HCT116 (cell line): ENCODE results near the gene TLE6. TPM values are rescaled to one million over a fixed set of nuclear protein-coding genes. Genes with fewer than 3 reads are reported as not detected.
"Not testable (repeated sequence)": the region's sequence is repeated elsewhere in the genome, so short reads cannot be mapped to it uniquely, and the experiment has no call there.

Experiments used
- ATAC-seq: fragments of 200-7000 bp; cut with Tn5 transposase; 2 replicates; pipeline ENCODE4 v1.9.1; 2020; ENCODE audit warnings: mild to moderate bottlenecking, moderate library complexity
- BruUV-seq: library from RNA; stranded (reverse); fragments of 400-500 nt; replicated peaks from 2 replicates; lab custom pipeline; 2021; lab: Mats Ljungman, UMichigan
- CTCF ChIA-PET: fragments of 300-600 bp; sonication (Branson Sonifier 250); formaldehyde crosslinking; loops from one replicate; lab custom pipeline; 2021; ENCODE audit warnings: antibody characterized with exemption; lab: Charles Lee
- POLR2A ChIA-PET: fragments of 300-600, 350-600 bp; sonication (Branson Sonifier 250); formaldehyde crosslinking; loops from one replicate; lab custom pipeline; 2021; ENCODE audit warnings: antibody characterized with exemption; lab: Charles Lee
- RAD21 ChIA-PET, 2 experiments: fragments of 300-600 bp; sonication (Branson Sonifier 250); formaldehyde crosslinking; loops; one replicate each; lab custom pipeline; 2023; ENCODE audit warnings: low total read pairs in 2 of 2; ENCODE audit not compliant: uncharacterized antibody in 2 of 2, unreplicated experiment in 2 of 2, low non-redundant PET in 1 of 2; lab: Charles Lee
- DNase-seq: peaks from one replicate; pipeline ENCODE4 v3.0.0-alpha.2; 2010; ENCODE audit warnings: low read depth, low spot score
- H2AFZ ChIP-seq: fragments of 200-600 bp; shearing (Covaris generic), sonication (generic); 2 replicates; pipeline ENCODE4 v1.6.1; 2017; ENCODE audit warnings: low read depth, mixed run types, mixed read lengths, antibody characterized with exemption, low read length; ENCODE audit not compliant: poor library complexity, severe bottlenecking
- H3K27ac ChIP-seq: 2 replicates; pipeline ENCODE4 v1.5.1; 2012; ENCODE audit warnings: low read depth, low read length
- H3K27me3 ChIP-seq: fragments of 200-600 bp; sonication (generic); 2 replicates; pipeline ENCODE4 v1.6.1; 2016; ENCODE audit warnings: mixed run types, low read length, mixed read lengths; ENCODE audit not compliant: insufficient read depth
- H3K36me3 ChIP-seq, 2 experiments: fragments of 200-500 bp in 1 of 2; fragments of 200-600 bp in 1 of 2; sonication (Bioruptor generic) in 1 of 2; sonication (generic) in 1 of 2; 2 replicates each; pipeline versions ENCODE4 v1.5.1 to v1.6.1; 2014 to 2016; ENCODE audit warnings: low read length in 2 of 2, inconsistent platforms in 1 of 2, mixed read lengths in 1 of 2, mixed run types in 1 of 2; ENCODE audit not compliant: insufficient read depth in 2 of 2, control insufficient read depth in 1 of 2
- H3K4me1 ChIP-seq, 2 experiments: fragments of 200-600 bp in 1 of 2; sonication (generic) in 1 of 2; 2 replicates each; pipeline versions ENCODE4 v1.5.1 to v1.6.1; 2012 to 2017; ENCODE audit warnings: low read length in 2 of 2, inconsistent platforms in 1 of 2, mild to moderate bottlenecking in 1 of 2, mixed read lengths in 1 of 2, mixed run types in 1 of 2, moderate library complexity in 1 of 2; ENCODE audit not compliant: insufficient read depth in 2 of 2, control insufficient read depth in 1 of 2
- H3K4me2 ChIP-seq: fragments of 200-600 bp; sonication (generic); 2 replicates; pipeline ENCODE4 v1.6.1; 2017; ENCODE audit warnings: mixed run types, low read length, mixed read lengths
- H3K4me3 ChIP-seq, 2 experiments: fragments of 200-600 bp in 1 of 2; sonication (generic) in 1 of 2; replicated peaks in 1 of 2; 2 replicates each; pipeline ENCODE4 v1.5.1; 2011 to 2016; ENCODE audit warnings: low read length in 2 of 2, control low read depth in 1 of 2, low read depth in 1 of 2, mild to moderate bottlenecking in 1 of 2, mixed read lengths in 1 of 2, mixed run types in 1 of 2
- H3K79me2 ChIP-seq: fragments of 200-600 bp; sonication (generic); 2 replicates; pipeline ENCODE4 v1.6.1; 2017; ENCODE audit warnings: mild to moderate bottlenecking, mixed run types, low read length, moderate library complexity, mixed read lengths; ENCODE audit not compliant: insufficient read depth
- H3K9ac ChIP-seq: fragments of 200-600 bp; sonication (generic); 2 replicates; pipeline ENCODE4 v1.6.1; 2016; ENCODE audit warnings: low read length, mixed read lengths
- H3K9me2 ChIP-seq: fragments of 200-600 bp; sonication (generic), shearing (Covaris generic); 2 replicates; pipeline ENCODE4 v1.6.1; 2017; ENCODE audit warnings: mixed run types, mild to moderate bottlenecking, moderate library complexity; ENCODE audit not compliant: insufficient read depth
- H3K9me3 ChIP-seq, 2 experiments: fragments of 200-500 bp in 1 of 2; fragments of 200-600 bp in 1 of 2; sonication (Bioruptor generic) in 1 of 2; sonication (generic) in 1 of 2; 2 replicates each; pipeline ENCODE4 v1.6.1; 2014 to 2017; ENCODE audit warnings: low read length in 2 of 2, mixed read lengths in 2 of 2, inconsistent platforms in 1 of 2, low read depth in 1 of 2, mild to moderate bottlenecking in 1 of 2, mixed run types in 1 of 2, moderate library complexity in 1 of 2; ENCODE audit not compliant: control insufficient read depth in 1 of 2, insufficient read depth in 1 of 2
- H4K20me1 ChIP-seq: fragments of 200-600 bp; sonication (generic), shearing (Covaris generic); 2 replicates; pipeline ENCODE4 v1.6.1; 2017; ENCODE audit warnings: mixed run types, mild to moderate bottlenecking, moderate library complexity; ENCODE audit not compliant: insufficient read depth
- CBX3 ChIP-seq: IDR thresholded peaks from 2 replicates; pipeline ENCODE4 v1.6.1; 2012; ENCODE audit warnings: low read depth
- EGR1 ChIP-seq: IDR thresholded peaks from 2 replicates; pipeline ENCODE4 v1.6.1; 2012; ENCODE audit warnings: low read depth
- FOSL1 ChIP-seq: IDR thresholded peaks from 2 replicates; pipeline ENCODE4 v1.6.1; 2012; ENCODE audit warnings: low read depth
- JUND ChIP-seq: IDR thresholded peaks from 2 replicates; pipeline ENCODE4 v1.6.1; 2012
- POLR2A ChIP-seq: IDR thresholded peaks from 2 replicates; pipeline ENCODE4 v1.7.0; 2011; ENCODE audit warnings: borderline replicate concordance; ENCODE audit not compliant: insufficient read depth, insufficient read length; ENCODE audit errors: extremely low read depth
- SIN3A ChIP-seq: IDR thresholded peaks from 2 replicates; pipeline ENCODE4 v1.6.1; 2012; ENCODE audit warnings: low read depth
- SP1 ChIP-seq: IDR thresholded peaks from 2 replicates; pipeline ENCODE4 v1.6.1; 2012; ENCODE audit warnings: low read depth
- SRF ChIP-seq: IDR thresholded peaks from 2 replicates; pipeline ENCODE4 v1.6.1; 2012; ENCODE audit warnings: low read depth
- TCF7L2 ChIP-seq: IDR thresholded peaks from 2 replicates; pipeline ENCODE4 v1.7.0; 2011; ENCODE audit warnings: borderline replicate concordance, inconsistent platforms; ENCODE audit not compliant: insufficient read depth, insufficient read length; ENCODE audit errors: extremely low read depth
- intact Hi-C: fragments of 100-400 bp; cut with micrococcal nuclease; formaldehyde crosslinking; loops from 2 replicates; pipeline ENCODE4 v1.10.0; 2022
- total RNA-seq: library from RNA; stranded (reverse); gene quantifications from one replicate; pipeline ENCODE4 v1.2.1, GENCODE V29; 2021; ENCODE audit not compliant: unreplicated experiment
- TF ChIP-seq, protein P1 (sequence below): IDR thresholded peaks from 2 replicates; pipeline ENCODE4 v1.6.1; 2012
- TF ChIP-seq, protein P2 (sequence below): IDR thresholded peaks from 2 replicates; pipeline ENCODE4 v1.6.1; 2012
- TF ChIP-seq, protein P3 (sequence below): IDR thresholded peaks from 2 replicates; pipeline ENCODE4 v1.6.1; 2011; ENCODE audit warnings: mild to moderate bottlenecking, low read length, moderate library complexity; ENCODE audit not compliant: insufficient replicate concordance; ENCODE audit errors: extremely low read depth

Gene TLE6
- total RNA-seq, 1 experiment from 2014 or later, result 10.9 TPM

DNA sequence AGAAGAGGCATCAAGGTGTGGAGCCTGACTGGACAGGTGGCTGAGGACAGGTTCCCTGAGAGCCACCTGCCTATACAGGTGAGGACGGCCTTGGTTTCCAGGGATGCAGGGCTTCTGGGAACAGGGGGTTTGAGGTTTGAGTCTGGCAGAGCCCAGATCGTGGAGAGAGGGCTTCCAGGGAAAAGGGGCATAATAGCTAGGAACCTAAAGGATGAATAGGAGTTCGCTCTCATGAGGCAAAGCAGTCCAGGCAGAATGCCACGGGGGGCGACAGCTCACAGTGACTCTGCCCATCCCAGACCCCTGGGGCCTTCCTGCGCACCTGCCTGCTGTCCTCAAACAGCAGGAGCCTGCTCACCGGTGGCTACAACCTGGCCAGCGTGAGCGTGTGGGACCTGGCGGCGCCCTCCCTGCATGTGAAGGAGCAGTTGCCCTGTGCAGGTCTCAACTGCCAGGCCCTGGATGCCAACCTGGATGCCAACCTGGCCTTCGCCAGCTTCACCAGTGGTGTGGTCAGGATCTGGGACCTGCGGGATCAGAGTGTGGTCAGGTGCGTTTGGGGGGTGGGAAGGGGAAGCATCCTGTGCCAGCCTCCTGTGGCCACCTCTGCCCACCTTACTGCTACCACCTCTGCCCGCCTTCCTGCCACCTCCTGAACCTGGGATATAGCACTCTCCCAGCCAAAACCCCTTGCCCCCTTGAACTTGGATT lies 12.0 kb downstream of the TLE6 start:
- ATAC-seq (no peak), DNase-seq (no peak)
- Histone ChIP-seq H3K9me2 (no peaks in the 10 kb centered on the region), H3K9ac (no peak overlapping the region), H3K9me3 (no peaks in the 10 kb centered on the region), H3K27ac (no peak overlapping the region), H3K79me2 (no peaks in the 10 kb centered on the region), H3K4me2 (no peak overlapping the region), H3K36me3 (no peaks in the 10 kb centered on the region), H2AFZ (no peak overlapping the region), H3K27me3 (no peaks in the 10 kb centered on the region), H4K20me1 (no peaks in the 10 kb centered on the region), H3K4me1 (peaks cover 0 to 4% of the 10 kb centered on the region in 2 experiments; a peak in 1 of 4 replicates), H3K4me3 (no peak overlapping the region)
- POLR2A ChIA-PET, result no interaction called here
- CTCF ChIA-PET, result no interaction called here
- no peak for TF ChIP-seq JUND
- TF ChIP-seq CBX3, result no peak
- no peak for TF ChIP-seq SRF
- RAD21 ChIA-PET, result no interaction called here
- intact Hi-C loops, result no loop called here
- BruUV-seq, result no TSS peak

DNA sequence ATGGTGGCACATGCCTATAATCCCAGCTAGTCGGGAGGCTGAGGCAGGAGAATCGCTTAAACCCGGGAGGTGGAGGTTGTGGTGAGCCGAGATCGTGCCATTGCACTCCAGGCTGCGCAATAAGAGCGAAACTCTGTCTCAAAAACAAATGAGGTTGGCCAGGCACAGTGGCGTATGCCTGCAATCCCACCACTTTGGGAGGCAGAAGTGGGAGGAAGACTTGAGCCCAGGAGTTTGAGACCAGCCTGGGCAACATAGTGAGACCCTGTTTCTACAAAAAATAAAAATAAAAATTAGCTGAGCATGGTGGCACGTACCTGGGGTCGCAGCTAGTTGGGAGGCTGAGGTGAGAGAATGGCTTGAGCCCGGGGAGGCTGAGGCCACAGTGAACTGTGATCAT lies 15.0 kb downstream of the TLE6 start:
- H3K9me2 ChIP-seq, H2AFZ ChIP-seq, intact Hi-C loops, H3K4me1 ChIP-seq, H3K36me3 ChIP-seq, H3K4me2 ChIP-seq, CTCF ChIA-PET, POLR2A ChIA-PET, BruUV-seq, H4K20me1 ChIP-seq, H3K4me3 ChIP-seq, RAD21 ChIA-PET, H3K9ac ChIP-seq, H3K9me3 ChIP-seq, DNase-seq, H3K27ac ChIP-seq, H3K27me3 ChIP-seq, H3K79me2 ChIP-seq, ATAC-seq: not testable (repeated sequence)

DNA sequence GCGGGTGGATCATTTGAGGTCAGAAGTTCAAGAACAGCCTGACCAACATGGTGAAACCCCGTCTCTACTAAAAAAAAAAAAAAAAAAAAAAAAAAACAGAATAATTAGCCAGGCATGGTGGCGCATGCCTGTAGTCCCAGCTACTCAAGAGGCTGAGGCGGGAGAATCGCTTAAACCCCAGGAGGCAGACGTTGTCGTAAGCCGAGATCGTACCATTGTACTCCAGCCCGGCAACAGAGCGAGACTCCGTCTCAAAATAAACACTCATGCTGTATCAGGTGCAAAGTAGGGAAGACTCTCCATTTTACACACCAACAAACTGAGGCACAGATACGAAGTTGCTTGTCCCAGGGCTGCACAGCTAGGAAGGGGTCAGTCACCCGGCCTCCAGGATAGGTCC lies 15.6 kb downstream of the TLE6 start:
- no peaks in the 10 kb centered on the region for H3K4me1 ChIP-seq
- POLR2A ChIA-PET, result no interaction called here
- TF ChIP-seq JUND, result no peak
- TF ChIP-seq POLR2A, result no peak
- no peak for TF ChIP-seq SP1
- TF ChIP-seq TCF7L2, result no peak
- TF ChIP-seq, protein P1, sequence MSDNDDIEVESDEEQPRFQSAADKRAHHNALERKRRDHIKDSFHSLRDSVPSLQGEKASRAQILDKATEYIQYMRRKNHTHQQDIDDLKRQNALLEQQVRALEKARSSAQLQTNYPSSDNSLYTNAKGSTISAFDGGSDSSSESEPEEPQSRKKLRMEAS, result no peak
- TF ChIP-seq SRF, result no peak
- TF ChIP-seq, protein P2, sequence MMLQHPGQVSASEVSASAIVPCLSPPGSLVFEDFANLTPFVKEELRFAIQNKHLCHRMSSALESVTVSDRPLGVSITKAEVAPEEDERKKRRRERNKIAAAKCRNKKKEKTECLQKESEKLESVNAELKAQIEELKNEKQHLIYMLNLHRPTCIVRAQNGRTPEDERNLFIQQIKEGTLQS, result no peak
- TF ChIP-seq SIN3A, result no peak
- no peak for TF ChIP-seq FOSL1
- no peak for TF ChIP-seq CBX3
- TF ChIP-seq, protein P3, sequence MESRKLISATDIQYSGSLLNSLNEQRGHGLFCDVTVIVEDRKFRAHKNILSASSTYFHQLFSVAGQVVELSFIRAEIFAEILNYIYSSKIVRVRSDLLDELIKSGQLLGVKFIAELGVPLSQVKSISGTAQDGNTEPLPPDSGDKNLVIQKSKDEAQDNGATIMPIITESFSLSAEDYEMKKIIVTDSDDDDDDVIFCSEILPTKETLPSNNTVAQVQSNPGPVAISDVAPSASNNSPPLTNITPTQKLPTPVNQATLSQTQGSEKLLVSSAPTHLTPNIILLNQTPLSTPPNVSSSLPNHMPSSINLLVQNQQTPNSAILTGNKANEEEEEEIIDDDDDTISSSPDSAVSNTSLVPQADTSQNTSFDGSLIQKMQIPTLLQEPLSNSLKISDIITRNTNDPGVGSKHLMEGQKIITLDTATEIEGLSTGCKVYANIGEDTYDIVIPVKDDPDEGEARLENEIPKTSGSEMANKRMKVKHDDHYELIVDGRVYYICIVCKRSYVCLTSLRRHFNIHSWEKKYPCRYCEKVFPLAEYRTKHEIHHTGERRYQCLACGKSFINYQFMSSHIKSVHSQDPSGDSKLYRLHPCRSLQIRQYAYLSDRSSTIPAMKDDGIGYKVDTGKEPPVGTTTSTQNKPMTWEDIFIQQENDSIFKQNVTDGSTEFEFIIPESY, result no peak
- TF ChIP-seq EGR1, result no peak

More for the DNA sequence above, 15.6 kb downstream of the TLE6 start:
- Histone ChIP-seq H3K36me3 (no peaks in the 10 kb centered on the region), H2AFZ (no peak overlapping the region), H3K4me2 (no peak overlapping the region), H3K27me3 (no peaks in the 10 kb centered on the region), H3K9me2 (no peaks in the 10 kb centered on the region), H3K4me3 (no peak overlapping the region), H4K20me1 (no peaks in the 10 kb centered on the region), H3K9ac (no peak overlapping the region), H3K27ac (no peak overlapping the region), H3K9me3 (no peaks in the 10 kb centered on the region), H3K79me2 (no peaks in the 10 kb centered on the region)
- DNase-seq, result no peak
- no peak for ATAC-seq
- BruUV-seq, result no TSS peak
- intact Hi-C loops, result no loop called here
- ChIA-PET RAD21 (no interaction called here), CTCF (no interaction called here)
